ENCODE measurements around the gene GLT8D2. TPM values are rescaled to one million over a fixed set of nuclear protein-coding genes. Genes with fewer than 3 reads are reported as not detected.

Gene GLT8D2
- total RNA-seq, 1 donor from 2014 or later = 1.8 TPM

GRCh38 chr12:104090685-104091084 is 40.7 kb upstream of the GLT8D2 start:
- no peak for TF ChIP-seq CTCF (IDR thresholded peaks at IDR 0.05; ENCODE audit: insufficient read depth, low read length, poor library complexity, severe bottlenecking)
- H3K27me3 ChIP-seq (ENCODE audit: control insufficient read depth, insufficient read depth, low read length) = no peaks in the 10 kb centered on the region
- H3K4me3 ChIP-seq (ENCODE audit: low read depth, low read length) = no peak overlapping the region
- no peak for DNase-seq (ENCODE audit: low read depth)
- no peaks in the 10 kb centered on the region for H3K36me3 ChIP-seq (ENCODE audit: control insufficient read depth, insufficient read depth, low read length)

GRCh38 chr12:104083769-104084475 is 33.9 kb upstream of the GLT8D2 start:
- no peak for TF ChIP-seq CTCF (IDR thresholded peaks at IDR 0.05; ENCODE audit: insufficient read depth, low read length, poor library complexity, severe bottlenecking)
- Histone ChIP-seq H3K27me3 (ENCODE audit: control insufficient read depth, insufficient read depth, low read length) (no peaks in the 10 kb centered on the region), H3K36me3 (ENCODE audit: control insufficient read depth, insufficient read depth, low read length) (no peaks in the 10 kb centered on the region), H3K4me3 (ENCODE audit: low read depth, low read length) (no peak overlapping the region)
- DNase-seq (ENCODE audit: low read depth) = no peak

GRCh38 chr12:104080764-104081163 is 30.8 kb upstream of the GLT8D2 start:
- Histone ChIP-seq H3K36me3 (ENCODE audit: control insufficient read depth, insufficient read depth, low read length) (no peaks in the 10 kb centered on the region), H3K27me3 (ENCODE audit: control insufficient read depth, insufficient read depth, low read length) (no peaks in the 10 kb centered on the region), H3K4me3 (ENCODE audit: low read depth, low read length) (no peak overlapping the region)
- TF ChIP-seq CTCF (IDR thresholded peaks at IDR 0.05; ENCODE audit: insufficient read depth, low read length, poor library complexity, severe bottlenecking) = no peak
- no peak for DNase-seq (ENCODE audit: low read depth)

- no peak for DNase-seq (ENCODE audit: low read depth)
- Histone ChIP-seq H3K4me3 (ENCODE audit: low read depth, low read length) (no peak overlapping the region), H3K27me3 (ENCODE audit: control insufficient read depth, insufficient read depth, low read length) (no peaks in the 10 kb centered on the region), H3K36me3 (ENCODE audit: control insufficient read depth, insufficient read depth, low read length) (no peaks in the 10 kb centered on the region)
- TF ChIP-seq CTCF (IDR thresholded peaks at IDR 0.05; ENCODE audit: insufficient read depth, low read length, poor library complexity, severe bottlenecking) = no peak
Observed at GRCh38 chr12:104079024-104079423, 29.0 kb upstream of the GLT8D2 start.

- Histone ChIP-seq H3K4me3 (ENCODE audit: low read depth, low read length) (no peak overlapping the region), H3K36me3 (ENCODE audit: control insufficient read depth, insufficient read depth, low read length) (no peaks in the 10 kb centered on the region), H3K27me3 (ENCODE audit: control insufficient read depth, insufficient read depth, low read length) (no peaks in the 10 kb centered on the region)
- DNase-seq (ENCODE audit: low read depth) = no peak
- TF ChIP-seq CTCF (IDR thresholded peaks at IDR 0.05; ENCODE audit: insufficient read depth, low read length, poor library complexity, severe bottlenecking) = no peak
Observed at GRCh38 chr12:104073699-104074098, 23.7 kb upstream of the GLT8D2 start.

GRCh38 chr12:104072099-104072498 is 22.1 kb upstream of the GLT8D2 start:
- no peak for DNase-seq (ENCODE audit: low read depth)
- no peak for TF ChIP-seq CTCF (IDR thresholded peaks at IDR 0.05; ENCODE audit: insufficient read depth, low read length, poor library complexity, severe bottlenecking)
- Histone ChIP-seq H3K27me3 (ENCODE audit: control insufficient read depth, insufficient read depth, low read length) (no peaks in the 10 kb centered on the region), H3K4me3 (ENCODE audit: low read depth, low read length) (no peak overlapping the region), H3K36me3 (ENCODE audit: control insufficient read depth, insufficient read depth, low read length) (no peaks in the 10 kb centered on the region)

Data from kidney epithelial cell (primary cell).